BLaER1 (cell line): ENCODE measurements around the gene KCNN3.

Experiments used
- H3K27ac ChIP-seq: shearing (Covaris generic); formaldehyde crosslinking; 2 replicates; pipeline ENCODE4 v1.8.1; 2022
- H3K27me3 ChIP-seq: shearing (Covaris generic); formaldehyde crosslinking; 2 replicates; pipeline ENCODE4 v1.8.1; 2022
- H3K36me3 ChIP-seq: shearing (Covaris generic); formaldehyde crosslinking; 2 replicates; pipeline ENCODE4 v1.8.1; 2022
- H3K4me1 ChIP-seq: shearing (Covaris generic); formaldehyde crosslinking; 2 replicates; pipeline ENCODE4 v1.8.1; 2022
- H3K4me2 ChIP-seq: shearing (Covaris generic); formaldehyde crosslinking; 2 replicates; pipeline ENCODE4 v1.8.1; 2022
- H3K4me3 ChIP-seq: shearing (Covaris generic); formaldehyde crosslinking; 2 replicates; pipeline ENCODE4 v1.8.1; 2022
- H3K9ac ChIP-seq: shearing (Covaris generic); formaldehyde crosslinking; 2 replicates; pipeline ENCODE4 v1.8.1; 2022
- H3K9me3 ChIP-seq: shearing (Covaris generic); formaldehyde crosslinking; 2 replicates; pipeline ENCODE4 v1.8.1; 2022
- H4K20me1 ChIP-seq: shearing (Covaris generic); formaldehyde crosslinking; 2 replicates; pipeline ENCODE4 v1.8.1; 2022
- Cebpa-rat ChIP-seq: shearing (Covaris generic); IDR thresholded peaks from 2 replicates; pipeline ENCODE4 v1.8.1; 2022

KCNN3 gene

DNA sequence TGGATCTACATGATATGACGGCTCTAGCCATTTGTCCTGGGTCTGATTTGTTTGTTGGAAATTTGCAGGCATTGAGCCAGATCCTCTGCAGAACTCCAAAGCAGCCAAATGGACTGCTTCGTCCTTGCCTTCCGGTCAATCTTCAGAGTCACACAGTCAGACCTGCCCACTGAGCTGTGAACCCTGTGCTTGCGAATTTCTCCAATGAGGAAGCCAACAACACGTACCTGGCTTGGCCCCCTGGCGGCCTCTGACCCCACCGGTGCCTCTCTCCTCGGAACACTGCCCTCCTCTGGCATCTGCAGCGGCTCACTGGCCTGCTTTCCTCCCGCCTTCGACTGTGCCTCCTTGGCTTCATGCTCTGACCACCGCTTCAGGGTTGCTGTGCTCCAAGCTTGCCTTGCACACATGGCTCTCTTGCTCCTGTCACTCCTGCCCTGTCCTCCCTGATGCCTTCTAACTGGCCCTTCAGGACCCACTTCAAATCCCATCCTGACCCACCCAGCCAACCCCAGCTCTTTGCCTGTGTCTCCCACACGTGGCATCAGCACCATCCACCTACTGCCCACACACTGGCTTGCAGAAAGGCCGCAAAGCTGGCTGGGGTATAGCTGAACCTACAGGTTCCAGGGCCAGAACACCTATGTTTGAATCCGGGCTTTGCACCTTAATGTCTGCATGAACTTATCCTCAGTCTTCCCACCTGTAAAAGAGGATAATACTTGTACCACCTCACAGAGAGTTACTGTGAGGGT lies 128.2 kb downstream of the KCNN3 start:
- Histone ChIP-seq H3K9me3 (0 out of 2 replicates have a peak, but pooled peaks cover 7% of the 10 kb centered on the region), H3K27ac (no peak overlapping the region), H4K20me1 (no peaks in the 10 kb centered on the region), H3K9ac (no peak overlapping the region), H3K36me3 (no peaks in the 10 kb centered on the region), H3K4me3 (no peak overlapping the region), H3K27me3 (no peaks in the 10 kb centered on the region), H3K4me2 (no peak overlapping the region), H3K4me1 (peaks cover 29% of the 10 kb centered on the region)
- no peak for TF ChIP-seq Cebpa-rat

- no peak overlapping the region for H3K4me3 ChIP-seq
- H3K4me2 ChIP-seq, result no peak overlapping the region
- no peak for TF ChIP-seq Cebpa-rat
- H3K4me1 ChIP-seq, result peaks cover 23% of the 10 kb centered on the region
- H3K27ac ChIP-seq, result no peak overlapping the region
- no peaks in the 10 kb centered on the region for H3K27me3 ChIP-seq
- H3K36me3 ChIP-seq, result no peaks in the 10 kb centered on the region
- H3K9ac ChIP-seq, result no peak overlapping the region
- no peaks in the 10 kb centered on the region for H4K20me1 ChIP-seq
- 0 out of 2 replicates have a peak, but pooled peaks cover 7% of the 10 kb centered on the region for H3K9me3 ChIP-seq
Measured at GRCh38 chr1:154741327-154741726, 128.8 kb downstream of the KCNN3 start.

DNA sequence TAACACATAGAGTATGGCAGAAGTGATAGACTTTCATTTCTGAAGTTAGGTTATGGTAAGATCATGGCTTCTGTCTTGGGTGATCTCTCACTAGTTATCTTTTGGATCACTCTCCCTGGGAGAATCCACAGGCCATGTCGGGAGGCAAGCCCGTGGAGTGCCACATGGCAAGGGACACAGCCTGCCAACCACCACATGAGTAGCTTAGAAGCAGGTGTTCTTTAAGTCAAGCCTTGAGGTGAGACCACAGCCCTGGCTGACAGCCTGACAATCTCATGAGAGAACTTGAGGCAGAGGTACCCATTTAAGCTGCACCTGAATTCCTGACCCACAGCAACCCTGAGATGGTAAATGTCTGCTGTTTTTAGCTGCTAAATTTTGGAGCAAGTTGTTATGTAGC lies 130.4 kb downstream of the KCNN3 start:
- Histone ChIP-seq H3K4me1 (peaks cover 20% of the 10 kb centered on the region), H3K4me2 (no peak overlapping the region), H3K4me3 (no peak overlapping the region), H3K9ac (no peak overlapping the region), H3K36me3 (no peaks in the 10 kb centered on the region), H3K27ac (no peak overlapping the region), H3K27me3 (no peaks in the 10 kb centered on the region), H4K20me1 (no peaks in the 10 kb centered on the region), H3K9me3 (0 out of 2 replicates have a peak, but pooled peaks cover 7% of the 10 kb centered on the region)
- no peak for TF ChIP-seq Cebpa-rat

- no peak overlapping the region for H3K9ac ChIP-seq
- no peaks in the 10 kb centered on the region for H3K27me3 ChIP-seq
- no peak overlapping the region for H3K4me2 ChIP-seq
- no peaks in the 10 kb centered on the region for H3K36me3 ChIP-seq
- H4K20me1 ChIP-seq, result no peaks in the 10 kb centered on the region
- no peak for TF ChIP-seq Cebpa-rat
- 0 out of 2 replicates have a peak, but pooled peaks cover 7% of the 10 kb centered on the region for H3K9me3 ChIP-seq
- no peak overlapping the region for H3K27ac ChIP-seq
- H3K4me1 ChIP-seq, result peaks cover 40% of the 10 kb centered on the region
- no peak overlapping the region for H3K4me3 ChIP-seq
Measured at GRCh38 chr1:154736841-154737240, 133.2 kb downstream of the KCNN3 start.

DNA sequence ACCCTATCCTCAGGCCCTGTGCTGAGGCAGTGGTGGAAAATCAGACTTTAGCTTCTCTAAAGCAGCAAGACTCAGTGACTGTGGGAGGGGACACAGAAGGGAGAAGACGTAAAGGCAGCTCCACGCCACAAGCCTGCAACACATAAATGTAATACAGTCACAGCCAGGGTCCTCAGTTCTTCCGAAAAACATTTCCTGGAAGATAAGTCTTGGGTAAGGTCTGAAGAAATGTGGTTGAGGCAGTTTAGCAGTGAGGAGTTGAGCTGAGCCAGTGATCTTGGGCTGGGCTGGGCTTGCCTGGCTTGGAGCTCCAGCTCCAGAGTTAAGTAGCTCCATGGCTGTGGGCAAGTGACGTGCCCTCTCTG lies 134.3 kb downstream of the KCNN3 start:
- Histone ChIP-seq H4K20me1 (no peaks in the 10 kb centered on the region), H3K4me3 (no peak overlapping the region), H3K9ac (no peak overlapping the region), H3K4me2 (peak overlapping the region; percentile 51), H3K27ac (no peak overlapping the region), H3K4me1 (peaks cover 40% of the 10 kb centered on the region), H3K9me3 (0 out of 2 replicates have a peak, but pooled peaks cover 3% of the 10 kb centered on the region), H3K36me3 (no peaks in the 10 kb centered on the region), H3K27me3 (no peaks in the 10 kb centered on the region)
- TF ChIP-seq Cebpa-rat, result no peak

GRCh38 chr1:154735061-154735803 lies 134.8 kb downstream of the KCNN3 start:
- Histone ChIP-seq H3K27me3 (no peaks in the 10 kb centered on the region), H3K27ac (no peak overlapping the region), H3K9me3 (no peaks in the 10 kb centered on the region), H3K36me3 (no peaks in the 10 kb centered on the region), H3K4me1 (peaks cover 40% of the 10 kb centered on the region), H3K4me3 (no peak overlapping the region), H4K20me1 (no peaks in the 10 kb centered on the region), H3K9ac (no peak overlapping the region), H3K4me2 (peak overlapping the region; percentile 51)
- no peak for TF ChIP-seq Cebpa-rat

DNA sequence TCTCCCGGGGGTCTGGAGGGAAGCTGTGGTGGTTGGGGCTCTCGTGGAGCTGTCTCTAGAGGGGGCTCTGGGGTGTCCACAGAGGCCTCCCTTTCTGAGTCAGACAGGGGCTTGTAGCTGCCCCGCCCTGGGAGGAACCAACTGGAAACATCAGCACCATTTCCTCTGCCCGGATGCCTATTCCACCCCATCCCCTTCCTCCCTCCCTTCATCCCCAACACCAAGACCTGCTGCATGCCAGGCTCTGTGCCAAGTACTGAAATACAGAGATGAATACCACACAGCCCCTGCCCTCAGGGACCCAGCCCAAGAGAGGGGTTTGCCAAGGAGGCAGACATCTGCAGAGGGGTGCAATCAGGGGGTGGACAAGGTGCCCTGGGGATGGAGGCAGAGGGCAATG lies 136.5 kb downstream of the KCNN3 start:
- TF ChIP-seq Cebpa-rat, result no peak
- H3K4me2 ChIP-seq, result peak overlapping the region; percentile 43
- no peaks in the 10 kb centered on the region for H3K36me3 ChIP-seq

GRCh38 chr1:154730986-154731489 lies 139.0 kb downstream of the KCNN3 start:
- TF ChIP-seq Cebpa-rat, result no peak
- H3K27me3 ChIP-seq, result no peaks in the 10 kb centered on the region
- no peaks in the 10 kb centered on the region for H3K9me3 ChIP-seq
- no peaks in the 10 kb centered on the region for H3K36me3 ChIP-seq
- H3K9ac ChIP-seq, result no peak overlapping the region
- no peak overlapping the region for H3K4me2 ChIP-seq
- no peak overlapping the region for H3K4me3 ChIP-seq
- H4K20me1 ChIP-seq, result no peaks in the 10 kb centered on the region
- peaks cover 52% of the 10 kb centered on the region for H3K4me1 ChIP-seq
- no peak overlapping the region for H3K27ac ChIP-seq

More for the DNA sequence above, 136.5 kb downstream of the KCNN3 start:
- H3K9me3 ChIP-seq, result no peaks in the 10 kb centered on the region
- H3K9ac ChIP-seq, result no peak overlapping the region
- H3K4me3 ChIP-seq, result no peak overlapping the region
- no peak overlapping the region for H3K27ac ChIP-seq
- no peaks in the 10 kb centered on the region for H3K27me3 ChIP-seq
- no peaks in the 10 kb centered on the region for H4K20me1 ChIP-seq
- peaks cover 45% of the 10 kb centered on the region for H3K4me1 ChIP-seq

- Histone ChIP-seq H3K9me3 (no peaks in the 10 kb centered on the region), H3K4me2 (no peak overlapping the region), H3K4me1 (peaks cover 45% of the 10 kb centered on the region), H4K20me1 (no peaks in the 10 kb centered on the region), H3K27me3 (no peaks in the 10 kb centered on the region), H3K27ac (no peak overlapping the region), H3K4me3 (no peak overlapping the region), H3K36me3 (no peaks in the 10 kb centered on the region), H3K9ac (no peak overlapping the region)
- TF ChIP-seq Cebpa-rat, result no peak
Measured at GRCh38 chr1:154730259-154730658, 139.8 kb downstream of the KCNN3 start.

DNA sequence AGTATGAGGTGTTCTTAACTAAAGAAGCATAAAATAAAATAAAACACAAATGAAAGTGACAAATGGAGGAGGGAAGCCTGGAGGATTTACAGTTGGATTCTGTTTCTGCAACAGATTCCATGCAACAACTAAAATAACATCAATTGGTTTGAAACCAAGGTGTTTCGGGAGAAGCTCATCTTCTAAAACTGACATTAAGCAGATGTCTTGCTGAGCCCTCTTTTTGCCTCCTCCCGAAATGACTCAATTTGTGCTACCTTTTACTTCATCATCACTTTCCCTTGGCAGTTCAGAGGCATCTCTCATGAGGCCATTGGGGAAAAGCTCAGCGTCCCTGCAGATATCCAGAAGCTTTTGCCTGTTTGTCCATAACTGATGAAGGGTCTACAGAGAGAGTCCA lies 140.5 kb downstream of the KCNN3 start:
- Histone ChIP-seq H3K27me3 (no peaks in the 10 kb centered on the region), H3K4me2 (no peak overlapping the region), H3K36me3 (no peaks in the 10 kb centered on the region), H3K27ac (no peak overlapping the region), H3K9ac (no peak overlapping the region), H4K20me1 (no peaks in the 10 kb centered on the region), H3K4me3 (no peak overlapping the region), H3K9me3 (no peaks in the 10 kb centered on the region), H3K4me1 (peaks cover 38% of the 10 kb centered on the region)
- no peak for TF ChIP-seq Cebpa-rat
